NCI-H2107 treated with DMSO at 0.1 percent for 48 hours (cell line): ENCODE data around the gene DENND5B.
"Not testable (repeated sequence)": the region's sequence is repeated elsewhere in the genome, so short reads cannot be mapped to it uniquely, and the experiment has no call there.

Experiments used
- DNase-seq: peaks from one replicate; lab custom pipeline; 2025; ENCODE audit not compliant: unreplicated experiment; lab: John Stamatoyannopoulos, UW

Gene DENND5B

DNA sequence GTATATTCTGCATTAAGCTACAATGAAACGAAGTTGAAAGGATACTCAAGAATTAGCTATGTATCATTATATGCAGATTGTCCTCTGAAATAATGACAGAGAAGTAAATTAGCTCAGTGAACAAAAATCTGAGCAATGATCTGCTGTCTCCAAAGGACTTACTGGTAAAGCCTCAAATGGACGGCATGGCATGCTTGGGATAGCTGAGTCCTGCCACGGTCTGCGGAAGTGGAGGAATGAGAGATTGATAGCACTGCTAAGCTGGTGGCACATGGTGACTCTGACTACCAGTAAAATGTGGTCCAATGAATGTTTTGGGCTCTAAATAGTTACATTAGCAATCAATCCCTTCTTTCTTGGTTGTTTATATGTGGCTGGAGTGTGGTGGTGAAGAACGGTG lies 3.7 kb upstream of the DENND5B start:
- DNase-seq, result no peak

DNA sequence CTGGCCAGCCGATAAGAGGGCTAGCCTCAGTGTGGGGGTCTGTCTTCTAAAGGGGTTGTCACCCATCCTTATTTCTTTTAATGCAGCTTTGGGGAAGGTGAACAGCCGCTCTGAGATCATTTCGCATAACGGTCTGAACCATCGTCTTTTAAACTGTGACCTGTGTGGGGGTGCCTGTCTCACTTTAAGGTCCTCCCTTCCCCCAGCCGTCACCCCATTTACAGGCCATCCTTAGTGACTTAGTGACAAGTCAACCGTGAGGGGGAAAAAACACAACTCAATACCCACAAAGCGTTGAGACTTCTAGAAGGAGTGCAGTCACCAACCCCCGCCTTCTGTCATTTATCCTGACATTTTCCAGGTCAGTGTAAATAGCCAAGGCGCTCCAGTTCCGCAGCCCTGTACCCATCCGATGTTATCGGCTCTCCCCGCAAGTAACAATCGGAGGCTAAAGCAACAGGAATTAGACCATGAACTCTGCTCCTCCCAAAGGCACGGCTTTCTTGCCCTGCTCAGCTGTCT lies 505 bp upstream of the DENND5B start:
- no peak for DNase-seq

DNA sequence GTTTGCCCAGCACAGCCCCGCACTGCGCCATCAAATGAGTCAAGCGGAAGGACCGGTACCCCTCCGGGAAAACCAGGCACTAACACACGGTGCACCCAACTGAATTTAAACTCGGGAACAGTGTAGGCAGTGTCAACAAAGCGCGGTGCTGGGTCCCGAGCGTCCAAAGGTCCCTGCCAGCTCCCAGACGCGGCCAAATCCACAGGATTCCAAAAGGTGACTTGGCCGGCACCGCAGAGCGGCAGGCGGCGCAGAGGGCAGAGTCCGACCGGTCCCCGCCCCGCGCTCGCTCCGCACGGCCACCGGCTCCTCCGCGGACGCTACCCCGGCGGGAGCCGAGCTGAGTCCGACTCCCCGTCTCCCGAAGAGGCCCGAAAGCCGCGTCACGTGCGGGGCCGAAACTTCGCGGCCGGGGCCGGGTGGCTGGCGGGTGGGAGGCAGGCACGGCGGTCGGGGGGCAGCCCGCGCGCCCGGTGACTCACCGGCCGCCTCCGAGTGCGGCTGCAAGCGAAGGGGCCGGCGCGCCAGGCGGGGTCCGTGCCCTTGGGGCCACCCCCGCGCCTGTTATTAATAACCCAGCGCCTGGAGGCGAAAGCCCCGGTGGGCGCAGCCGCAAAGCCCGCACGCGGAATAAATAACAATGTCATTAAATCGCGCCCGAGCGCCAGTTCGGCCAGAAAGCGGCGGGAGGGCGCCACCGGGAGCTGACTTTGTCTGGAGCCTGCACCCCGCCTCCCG lies 863 bp downstream of the DENND5B start:
- DNase-seq, result peak; percentile 9

DNA sequence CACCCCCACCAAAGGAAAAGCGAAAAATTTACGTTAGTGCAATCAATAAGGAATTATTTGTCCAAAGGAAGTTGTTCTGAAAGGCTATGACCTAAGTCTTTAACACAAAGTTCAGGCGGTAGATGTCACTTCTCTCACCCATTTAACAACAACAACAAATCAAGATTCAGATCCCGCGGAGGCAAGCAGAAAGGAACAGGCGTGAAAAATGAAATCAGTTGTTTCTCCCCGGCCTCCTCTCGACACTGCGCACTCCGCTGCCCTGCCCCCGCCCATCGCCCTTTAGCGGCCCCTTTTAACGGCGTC lies 1.4 kb downstream of the DENND5B start:
- no peak for DNase-seq

DNA sequence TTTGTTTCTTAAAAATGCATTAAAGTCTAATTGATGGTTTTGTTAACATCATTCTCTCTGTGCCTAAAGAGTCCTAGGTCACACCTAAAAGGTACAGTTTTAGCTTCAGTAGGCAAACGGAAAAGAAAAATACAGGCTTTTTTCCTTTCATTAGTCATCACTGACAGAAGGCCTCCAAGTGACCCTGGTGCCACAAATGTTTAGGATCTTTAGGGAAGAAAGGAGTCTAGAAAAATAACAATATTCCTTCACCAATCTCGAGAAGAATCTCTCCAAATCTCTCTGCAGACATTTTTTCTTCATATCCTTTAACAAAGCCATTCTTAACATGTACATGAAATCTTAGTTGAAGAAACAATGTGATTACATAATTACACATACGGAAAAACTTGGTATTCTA lies 2.0 kb downstream of the DENND5B start:
- DNase-seq, result no peak

DNA sequence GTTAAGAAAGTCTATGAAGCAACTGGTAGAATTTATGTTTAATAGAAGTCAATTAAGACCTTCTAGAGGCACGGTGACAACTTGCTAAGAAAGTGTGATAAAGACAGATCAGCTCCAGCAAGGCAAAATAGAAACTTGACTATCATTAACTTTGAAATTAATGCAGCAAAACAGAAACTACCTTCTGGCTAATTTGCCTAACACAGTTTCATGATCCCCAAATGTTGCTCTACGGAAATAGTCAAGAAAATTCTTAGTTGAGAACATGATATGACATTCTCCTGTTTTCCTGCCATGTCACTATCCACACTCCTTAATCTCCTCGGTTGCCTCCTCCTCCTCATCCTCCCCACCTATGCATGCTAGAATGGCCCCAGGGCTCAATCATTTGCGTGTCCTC lies 4.2 kb downstream of the DENND5B start:
- DNase-seq, result no peak

DNA sequence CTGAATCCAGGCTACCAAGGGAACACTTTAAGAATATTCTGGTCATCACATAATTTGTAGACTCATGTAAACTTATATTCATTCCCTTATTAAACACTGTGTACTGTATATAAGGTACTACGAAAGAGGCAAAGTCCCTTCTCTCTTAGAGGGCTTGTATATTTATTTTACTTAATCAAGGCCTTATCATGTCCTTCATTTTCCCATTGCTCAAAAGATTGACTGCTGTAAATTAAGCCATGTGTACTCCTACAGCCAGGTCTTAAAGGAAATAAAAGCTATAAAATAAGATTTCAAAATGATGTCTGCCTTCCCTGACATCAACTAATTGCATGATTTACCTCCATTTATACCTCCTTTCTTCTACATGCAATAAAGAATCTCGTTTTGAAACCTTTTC lies 5.0 kb downstream of the DENND5B start:
- DNase-seq, result no peak

DNA sequence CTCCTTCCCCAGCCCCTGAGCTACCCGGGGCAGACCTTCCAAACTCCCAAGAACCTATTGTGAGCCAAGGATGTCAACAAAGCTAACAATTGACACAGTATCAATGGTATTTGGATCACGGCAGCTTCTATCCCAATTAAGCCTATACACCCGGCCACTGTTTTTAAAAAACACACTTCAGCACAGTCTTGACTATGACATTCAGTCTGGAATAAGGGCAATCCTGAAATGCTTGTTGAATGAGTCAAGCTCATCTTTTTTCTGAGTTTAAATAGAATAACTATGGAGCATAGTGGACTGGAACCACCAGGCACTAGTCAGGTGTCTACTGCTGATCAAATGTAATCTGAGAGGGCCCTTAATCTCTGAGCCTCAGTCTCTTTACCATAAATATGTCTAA lies 5.7 kb downstream of the DENND5B start:
- no peak for DNase-seq

DNA sequence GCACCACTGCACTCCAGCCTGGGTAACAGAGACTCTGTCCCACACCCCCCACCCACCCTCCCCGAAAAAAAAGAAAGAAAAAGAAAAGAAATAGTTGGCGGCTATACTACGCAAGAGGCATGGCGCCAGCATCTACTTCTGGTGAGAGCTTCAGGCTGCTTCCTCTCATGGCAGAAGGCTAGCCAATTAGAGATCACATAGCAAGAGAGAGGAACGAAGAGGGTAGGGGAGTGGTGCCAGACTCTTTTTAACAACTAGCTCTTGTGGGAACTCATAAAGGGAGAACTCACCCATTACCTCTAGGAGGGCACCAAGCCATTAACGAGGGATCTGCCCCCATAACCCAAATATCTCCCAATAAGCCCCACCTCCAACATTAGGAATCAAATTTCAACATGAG lies 6.2 kb downstream of the DENND5B start:
- DNase-seq, result no peak

DNA sequence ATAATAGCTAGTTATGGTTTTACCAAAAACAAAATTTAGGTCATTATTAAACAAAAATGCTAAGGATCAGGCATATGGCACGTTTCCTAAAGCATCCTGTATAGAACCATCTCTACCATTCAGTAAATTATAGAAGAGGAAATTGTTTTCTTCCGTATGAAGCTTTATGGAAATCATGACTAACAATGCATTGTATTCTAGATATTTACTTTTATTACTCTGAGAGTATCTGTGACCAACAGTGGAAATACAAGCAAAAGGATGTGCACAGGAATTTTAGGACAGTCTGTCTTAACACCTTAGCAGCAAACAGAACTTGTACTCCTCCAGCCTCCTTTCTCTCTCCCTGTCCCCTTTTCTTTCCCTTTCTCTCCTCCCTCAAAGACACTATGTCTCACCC lies 7.1 kb downstream of the DENND5B start:
- no peak for DNase-seq

DNA sequence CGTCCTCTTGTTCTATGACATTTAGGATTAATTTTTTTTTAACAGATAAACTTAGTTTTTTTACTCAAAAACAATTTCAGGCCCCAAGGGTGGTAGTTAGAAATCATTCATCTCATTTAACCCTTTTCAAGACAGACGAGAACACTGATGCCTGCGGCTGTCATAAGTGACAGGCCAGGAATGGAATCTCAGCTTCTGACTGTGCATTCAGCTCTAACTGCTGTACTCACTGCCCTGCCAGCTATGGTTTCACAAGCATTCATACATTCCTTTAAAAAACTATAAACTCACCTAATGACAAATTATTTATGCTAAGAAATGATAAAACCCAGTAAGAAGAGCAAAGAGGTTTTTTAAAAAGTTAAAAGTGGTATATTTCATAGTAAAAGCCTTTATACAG lies 8.8 kb downstream of the DENND5B start:
- DNase-seq, result no peak

DNA sequence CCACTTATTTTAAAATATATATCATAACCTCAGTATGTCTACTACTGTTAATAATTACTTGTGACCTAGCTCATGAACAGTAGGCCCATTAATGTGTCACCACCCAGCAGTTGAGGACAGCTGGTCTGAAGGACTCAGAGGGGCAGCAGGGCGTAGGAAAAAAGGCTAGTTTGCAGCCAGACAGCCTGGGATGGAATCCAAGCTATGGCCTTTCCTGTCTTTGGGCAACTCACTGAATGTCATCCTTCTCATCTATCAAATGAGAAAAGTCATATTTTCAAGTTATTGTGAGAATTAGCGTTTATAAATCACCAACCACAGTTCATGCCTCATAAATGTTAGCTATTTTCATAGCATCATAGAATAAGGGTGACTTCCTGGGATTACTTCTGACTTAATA lies 12.3 kb downstream of the DENND5B start:
- no peak for DNase-seq

DNA sequence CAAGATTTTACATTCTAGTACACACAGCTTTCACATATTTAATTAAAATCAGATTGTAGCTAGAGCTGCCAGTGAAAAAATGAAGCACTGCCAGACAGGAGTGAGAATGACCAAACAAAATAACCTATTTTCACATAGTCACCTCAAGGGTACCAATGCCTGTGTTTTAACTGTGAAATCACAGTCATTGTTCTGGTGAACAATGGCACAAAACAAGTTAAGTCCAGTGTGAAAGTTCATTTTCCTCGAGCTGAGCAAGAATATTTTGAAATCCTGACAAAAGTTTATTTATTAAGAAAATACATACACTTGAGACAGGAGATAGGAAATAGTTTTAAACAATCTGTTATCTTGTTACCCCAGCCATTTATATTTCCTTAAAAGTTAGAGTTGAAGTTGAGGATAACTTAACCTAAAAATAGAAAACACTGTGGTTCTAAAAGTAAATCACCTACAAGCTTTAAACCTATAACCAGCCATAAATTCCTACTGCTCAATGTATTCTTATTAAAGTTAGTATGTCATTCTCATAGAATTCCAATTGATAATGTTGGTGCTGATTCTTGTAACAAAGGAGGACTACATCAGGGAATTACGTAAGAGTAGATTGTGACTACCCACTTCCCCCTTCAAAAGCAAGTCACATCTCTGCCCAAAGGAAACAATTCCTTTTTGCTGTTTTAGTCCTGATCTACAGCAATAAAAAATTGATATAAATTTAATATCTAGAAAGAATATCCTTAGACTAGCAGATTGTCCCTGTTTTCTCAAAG lies 15.9 kb downstream of the DENND5B start:
- no peak for DNase-seq

DNA sequence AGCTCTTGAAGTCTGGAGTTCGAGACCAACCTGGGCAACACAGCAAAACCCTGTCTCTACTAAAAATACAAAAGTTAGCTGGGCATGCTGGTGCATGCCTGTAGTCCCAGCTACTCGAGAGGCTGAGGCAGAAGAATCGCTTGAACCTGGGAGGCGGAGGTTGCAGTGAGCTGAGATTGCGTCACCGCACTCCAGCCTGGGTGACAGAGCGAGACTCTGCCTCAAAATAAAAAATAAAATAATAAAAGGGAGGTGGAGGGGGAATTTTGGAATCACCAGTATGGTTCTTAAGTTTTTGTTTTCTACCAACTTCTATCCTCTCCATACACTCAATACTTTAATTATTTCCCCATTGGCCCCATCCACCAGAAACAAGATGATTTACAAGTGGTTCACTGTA lies 16.6 kb downstream of the DENND5B start:
- not testable (repeated sequence) for DNase-seq

DNA sequence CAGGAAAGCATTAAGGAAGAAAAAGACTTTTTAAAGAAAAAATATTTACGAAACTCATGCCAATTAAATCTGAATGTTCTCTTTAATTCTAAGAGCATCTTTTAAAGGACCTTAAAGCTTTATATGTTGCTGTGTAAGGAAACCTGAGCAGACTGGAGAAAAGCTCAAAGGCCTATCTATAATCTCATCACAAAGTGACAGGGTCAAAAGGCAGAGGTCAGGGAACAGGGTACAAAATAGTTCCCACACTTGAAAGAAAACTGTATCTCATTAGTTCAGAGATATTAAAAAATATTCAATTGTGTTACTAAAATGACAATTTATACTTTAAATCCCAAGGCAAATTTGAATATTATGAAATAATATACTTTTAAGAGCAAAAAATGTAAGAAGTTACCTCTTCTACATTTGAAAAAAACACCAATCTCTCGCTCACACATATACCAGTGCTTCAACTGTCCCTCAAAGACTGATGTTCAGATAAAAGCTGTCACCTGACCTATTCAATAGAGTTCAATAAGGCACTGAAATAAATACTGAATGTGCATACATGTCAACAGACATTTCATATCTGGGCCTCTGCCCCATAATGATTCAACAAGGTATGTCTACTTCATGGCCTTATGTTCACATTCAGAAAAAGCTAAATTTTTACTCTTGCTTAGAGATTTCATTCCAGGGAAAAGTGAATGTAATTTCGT lies 17.9 kb downstream of the DENND5B start:
- no peak for DNase-seq

DNA sequence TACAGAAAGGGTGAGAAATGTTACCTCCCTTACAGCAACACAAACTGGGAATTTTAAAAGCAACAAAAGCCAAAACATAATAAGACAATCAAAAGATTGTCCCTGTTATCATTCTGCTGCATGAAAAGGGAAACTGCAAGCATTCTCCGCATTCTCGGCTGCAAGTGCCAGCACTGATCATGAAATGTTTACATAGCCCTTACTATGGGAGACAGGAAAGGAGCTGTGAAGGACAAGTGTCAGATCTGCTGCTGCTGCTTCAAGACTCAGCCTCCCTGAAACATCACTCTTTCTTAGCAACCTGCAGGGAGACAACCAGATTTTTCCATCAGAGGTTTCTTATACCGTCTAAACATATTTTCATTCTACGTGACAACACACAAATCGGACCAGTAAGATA lies 20.1 kb downstream of the DENND5B start:
- DNase-seq, result no peak

DNA sequence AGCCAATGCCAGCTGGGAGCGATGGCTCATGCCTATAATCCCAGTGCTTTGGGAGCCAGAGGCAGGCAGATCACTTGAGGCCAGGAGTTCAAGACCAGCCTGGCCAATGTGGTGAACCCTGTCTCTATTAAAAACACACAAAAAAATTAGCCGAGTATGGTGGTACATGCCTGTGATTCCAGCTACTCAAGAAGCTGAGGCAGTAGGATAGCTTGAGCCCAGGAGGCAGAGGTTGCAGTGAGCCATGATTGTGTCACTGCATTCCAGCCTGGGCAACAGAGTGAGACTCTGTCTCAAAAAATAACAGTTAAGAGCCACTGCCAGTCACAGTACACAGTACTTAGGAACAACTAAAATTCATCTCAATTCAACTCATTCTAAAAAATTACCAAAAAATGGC lies 21.4 kb downstream of the DENND5B start:
- not testable (repeated sequence) for DNase-seq

DNA sequence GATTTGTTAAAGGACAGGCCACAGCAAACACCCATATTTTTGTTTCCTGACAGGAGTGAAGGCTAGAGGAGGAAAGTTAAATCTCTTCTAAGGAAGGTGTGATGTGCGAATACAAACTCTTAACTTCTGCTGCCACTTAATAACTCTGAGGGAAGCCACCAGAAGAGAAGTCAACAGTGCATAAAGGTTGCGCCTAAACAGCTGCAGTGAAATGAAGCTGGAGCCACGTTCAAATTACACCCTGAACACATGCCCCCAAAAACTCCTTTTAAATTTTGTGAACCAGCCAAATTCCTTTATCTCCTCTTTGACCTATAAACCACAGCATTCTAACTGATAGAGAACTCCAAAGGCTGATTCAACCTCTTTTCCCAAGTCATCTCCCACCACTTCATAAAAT lies 22.4 kb downstream of the DENND5B start:
- DNase-seq, result no peak

DNA sequence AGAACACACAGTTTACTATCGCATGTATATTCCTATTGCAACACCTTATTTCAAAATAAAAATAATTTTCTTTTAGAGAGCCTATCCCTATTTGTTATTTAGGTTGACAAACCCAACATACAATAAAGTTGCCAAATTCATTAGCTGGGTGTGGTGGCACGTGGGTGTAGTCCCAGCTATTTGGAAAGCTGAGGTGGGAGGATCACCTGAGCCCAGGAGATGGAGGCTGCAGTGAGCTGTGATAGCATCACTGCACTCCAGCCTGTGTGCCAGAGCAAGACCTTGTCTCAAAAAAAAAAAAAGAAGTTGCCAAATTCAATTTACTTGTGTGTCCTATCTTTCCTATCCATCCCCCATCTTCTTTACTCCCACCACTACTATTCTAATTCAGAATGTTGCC lies 23.9 kb downstream of the DENND5B start:
- no peak for DNase-seq

DNA sequence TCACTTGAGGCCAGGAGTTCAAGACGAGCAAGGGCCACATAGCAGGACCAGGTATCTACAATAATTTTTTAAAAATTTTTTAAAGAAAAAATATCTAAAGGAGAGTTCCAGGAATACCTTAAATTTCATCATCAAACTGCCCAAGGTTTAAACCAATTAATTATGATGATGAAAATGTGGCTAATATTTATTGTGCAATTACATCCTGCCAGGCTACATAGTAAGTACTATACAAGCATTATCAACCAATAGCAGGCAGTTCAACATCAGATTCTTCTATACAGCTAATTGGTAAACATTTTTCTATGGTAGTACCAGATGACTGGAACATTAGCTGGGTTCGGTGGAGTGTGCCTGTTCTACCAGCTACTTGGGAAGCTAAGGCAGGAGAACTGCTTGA lies 24.4 kb downstream of the DENND5B start:
- no peak for DNase-seq

DNA sequence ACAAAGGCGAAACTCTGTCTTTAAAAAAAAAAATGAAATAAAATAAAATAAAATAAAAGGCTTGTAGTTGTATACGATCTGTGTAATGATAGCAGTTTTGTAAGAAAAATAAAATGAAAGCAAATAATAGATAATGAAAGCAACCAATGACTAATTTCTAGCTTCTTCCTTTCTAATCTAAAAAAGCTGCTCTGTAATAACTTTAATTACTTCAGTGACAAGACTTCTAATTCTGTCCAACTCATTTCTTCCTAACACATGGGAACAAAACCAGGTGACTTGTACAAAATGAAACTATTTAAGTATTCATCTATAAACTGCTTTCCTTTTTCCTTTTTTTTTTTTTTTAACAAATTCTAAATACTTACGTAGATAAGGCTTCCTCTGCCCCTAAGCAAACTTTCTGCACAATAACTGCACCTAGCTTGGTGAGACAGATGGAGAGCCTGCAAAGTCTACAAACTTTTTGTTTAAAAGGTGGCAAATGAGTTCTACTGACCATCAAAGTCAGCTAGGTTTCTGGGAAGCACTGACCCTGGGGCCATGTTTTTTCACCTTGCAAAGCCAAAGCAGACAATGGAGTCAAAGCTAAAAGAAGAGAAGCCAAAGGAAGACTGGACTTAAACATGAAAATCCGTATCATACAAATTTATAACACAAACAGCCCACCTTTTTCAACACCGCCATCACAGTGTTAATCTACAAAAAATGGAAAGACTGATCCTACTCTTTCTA lies 28.2 kb downstream of the DENND5B start:
- no peak for DNase-seq
